HG02943 (cell line): ENCODE data around the gene ASAH2.
"Not testable (repeated sequence)": the region's sequence is repeated elsewhere in the genome, so short reads cannot be mapped to it uniquely, and the experiment has no call there.

Experiments used
- ATAC-seq: cut with Tn5 transposase; IDR thresholded peaks from one replicate; pipeline ENCODE4 v1.9.1; 2021; ENCODE audit warnings: mild to moderate bottlenecking, low read depth, moderate library complexity; ENCODE audit not compliant: unreplicated experiment

ASAH2 gene

GRCh38 chr10:50251394-50251793 lies at the start of gene ASAH2:
Gene ASAH2 (minus strand): TSS chr10:50251516. CDS start chr10:50248610, 2,906 bp downstream.
- ATAC-seq: no peak

GRCh38 chr10:50299948-50300669 lies 48.8 kb upstream of the ASAH2 start:
- no peak for ATAC-seq

- ATAC-seq: no peak
Measured at GRCh38 chr10:50295367-50295766, 44.1 kb upstream of the ASAH2 start.

GRCh38 chr10:50294582-50294981 lies 43.3 kb upstream of the ASAH2 start:
- no peak for ATAC-seq

DNA sequence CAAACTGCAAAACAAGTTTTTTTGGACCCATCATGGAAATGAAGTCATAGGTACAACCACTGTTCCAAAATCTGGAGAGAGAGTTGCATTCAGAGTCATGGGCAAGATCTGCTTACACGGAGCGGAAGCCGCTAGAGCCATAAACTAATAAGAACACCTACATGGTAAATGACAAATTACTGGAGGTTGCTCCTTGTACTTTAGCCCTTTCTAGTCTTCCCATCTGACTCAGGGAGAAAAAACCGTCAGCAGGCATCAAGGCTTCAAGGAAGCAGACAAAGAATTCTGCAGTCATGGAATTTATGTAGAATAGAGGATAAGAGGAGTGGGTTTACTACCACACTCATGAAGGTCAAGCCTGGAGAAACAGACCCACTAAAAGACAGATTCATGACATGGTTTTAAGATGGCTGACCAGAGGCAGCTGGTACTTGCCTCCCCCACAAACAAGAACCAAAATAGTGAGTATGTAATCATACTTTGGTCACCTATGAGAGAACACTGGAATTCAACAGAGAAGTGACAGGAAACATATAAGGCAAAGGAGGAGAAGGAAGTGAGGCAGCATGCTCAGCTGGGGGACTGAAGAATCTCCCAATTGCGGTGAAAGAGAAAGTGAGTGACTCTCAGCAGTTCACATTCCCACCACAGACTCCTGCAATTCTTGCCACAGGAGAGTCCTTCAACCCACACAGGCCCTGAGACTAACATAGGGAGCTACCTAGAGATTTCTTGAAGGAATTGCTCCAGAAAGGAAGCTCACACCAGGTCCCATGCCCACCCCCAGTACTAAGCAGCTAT lies 42.4 kb upstream of the ASAH2 start:
- no peak for ATAC-seq

GRCh38 chr10:50291261-50291850 lies 40.0 kb upstream of the ASAH2 start:
- ATAC-seq: no peak

- ATAC-seq: no peak
Measured at GRCh38 chr10:50289196-50289595, 37.9 kb upstream of the ASAH2 start.

GRCh38 chr10:50286996-50287803 lies 35.9 kb upstream of the ASAH2 start:
- no peak for ATAC-seq

GRCh38 chr10:50286517-50286916 lies 35.2 kb upstream of the ASAH2 start:
- no peak for ATAC-seq

GRCh38 chr10:50281967-50282522 lies 30.7 kb upstream of the ASAH2 start:
- no peak for ATAC-seq

- ATAC-seq: no peak
Measured at GRCh38 chr10:50281210-50281966, 30.1 kb upstream of the ASAH2 start.

DNA sequence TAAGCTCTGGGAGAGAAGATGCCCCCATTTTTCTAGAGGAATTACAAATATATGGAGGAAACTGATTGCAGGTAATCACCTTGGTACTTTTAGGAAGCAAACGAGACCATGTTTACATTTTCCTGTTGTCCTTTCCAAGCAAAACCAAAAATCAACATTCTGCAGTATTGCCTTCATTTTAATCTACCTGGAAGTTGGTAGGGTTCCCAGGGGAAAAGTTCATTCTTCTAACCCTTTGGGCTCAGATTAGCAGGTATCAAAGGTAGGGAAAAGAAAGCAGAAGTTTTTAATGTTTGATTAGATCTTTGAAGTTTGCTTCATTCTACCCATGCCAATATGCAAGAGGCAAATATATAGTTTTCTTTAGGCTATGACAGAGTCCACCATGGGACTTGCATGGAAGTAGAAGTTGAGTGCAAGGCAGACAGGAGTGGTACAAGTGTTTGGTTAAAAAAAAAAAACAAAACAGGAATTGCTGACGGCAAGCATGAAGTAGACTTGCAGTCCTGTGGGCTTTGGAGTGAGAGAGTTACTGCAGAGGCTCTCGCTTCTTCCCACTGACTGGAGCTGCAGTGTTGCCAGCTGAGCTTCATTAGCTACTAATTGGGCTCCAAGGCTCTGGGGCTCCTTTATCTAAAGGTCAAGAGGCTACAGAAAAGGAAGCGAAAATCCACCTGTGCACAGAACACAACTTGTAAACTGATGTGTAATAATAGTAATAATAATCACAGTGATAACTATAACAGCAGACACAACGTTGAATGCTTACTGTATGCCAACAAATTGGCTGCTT lies 28.9 kb upstream of the ASAH2 start:
- ATAC-seq: no peak

DNA sequence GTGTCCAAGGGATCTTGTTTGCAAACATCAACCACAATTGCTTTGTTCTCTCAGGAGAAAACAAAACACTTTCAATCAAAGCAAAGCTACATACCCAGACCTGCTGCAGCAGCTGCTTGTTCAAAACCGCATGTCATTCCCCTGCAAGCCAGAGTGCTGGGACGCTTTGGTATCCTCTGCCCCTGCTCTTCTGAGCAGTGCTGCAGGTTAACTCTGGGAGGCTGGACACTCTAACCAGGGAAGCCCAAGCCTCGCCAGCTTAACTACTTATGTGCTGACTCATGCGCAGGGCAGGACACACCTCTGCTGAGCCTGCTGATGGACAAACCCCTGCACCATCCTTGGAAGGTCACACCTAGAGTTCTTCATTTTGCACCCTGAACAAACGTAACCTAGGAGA lies 28.2 kb upstream of the ASAH2 start:
- no peak for ATAC-seq

- ATAC-seq: no peak
Measured at GRCh38 chr10:50275650-50276235, 24.4 kb upstream of the ASAH2 start.

GRCh38 chr10:50272531-50272930 lies 21.2 kb upstream of the ASAH2 start:
- ATAC-seq: no peak

DNA sequence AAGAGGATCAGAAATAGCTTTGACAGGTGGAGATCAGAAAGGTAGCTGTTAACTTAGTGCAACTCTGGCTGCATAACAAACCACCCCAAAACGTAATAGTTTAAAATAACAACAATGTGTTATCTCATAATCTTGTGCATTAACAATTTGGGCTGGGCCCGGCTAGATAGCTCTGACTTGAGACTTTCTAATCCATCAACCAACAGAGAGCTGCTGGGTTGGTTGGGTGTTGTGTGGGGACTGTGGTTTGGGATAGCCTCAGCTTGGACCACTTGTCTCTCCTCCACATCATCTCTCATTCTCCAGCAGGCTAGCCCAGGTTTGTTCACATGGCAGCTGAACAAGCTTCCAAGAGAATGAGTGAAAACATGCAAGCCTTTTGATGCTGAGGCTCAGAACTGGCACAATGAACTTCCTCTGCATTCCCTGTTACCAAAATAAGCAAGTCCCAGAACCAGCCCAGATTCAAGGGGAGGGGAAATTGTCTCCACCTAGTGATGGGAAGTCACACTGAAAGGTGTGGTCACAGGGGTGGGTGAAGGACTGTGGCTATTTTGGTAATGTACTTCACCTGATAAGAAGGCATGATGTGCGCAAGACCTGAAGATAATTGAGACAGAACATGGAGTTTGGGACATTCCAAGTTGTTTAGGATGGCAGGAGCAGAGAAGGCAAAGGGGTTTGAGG lies 20.4 kb upstream of the ASAH2 start:
- no peak for ATAC-seq

DNA sequence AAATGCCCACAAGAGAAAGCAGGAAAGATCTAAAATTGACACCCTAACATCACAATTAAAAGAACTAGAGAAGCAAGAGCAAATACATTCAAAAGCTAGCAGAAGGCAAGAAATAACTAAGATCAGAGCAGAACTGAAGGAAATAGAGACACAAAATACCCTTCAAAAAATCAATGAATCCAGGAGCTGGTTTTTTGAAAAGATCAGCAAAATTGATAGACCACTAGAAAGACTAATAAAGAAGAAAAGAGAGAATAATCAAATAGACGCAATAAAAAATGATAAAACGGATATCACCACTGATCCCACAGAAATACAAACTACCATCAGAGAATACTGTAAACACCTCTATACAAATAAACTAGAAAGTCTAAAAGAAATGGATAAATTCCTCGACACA lies 16.6 kb upstream of the ASAH2 start:
- ATAC-seq: not testable (repeated sequence)

- not testable (repeated sequence) for ATAC-seq
Measured at GRCh38 chr10:50262625-50263024, 11.3 kb upstream of the ASAH2 start.
